Smooth muscle cell (in vitro differentiated cells): ENCODE data around the gene RBM47. TPM values are rescaled to one million over a fixed set of nuclear protein-coding genes. Genes with fewer than 3 reads are reported as not detected.

Source experiments
- DNase-seq: peaks from one replicate; lab custom pipeline; 2025; ENCODE audit not compliant: unreplicated experiment; lab: John Stamatoyannopoulos, UW
- H2AFZ ChIP-seq: fragments of 200-600 bp; sonication (generic); 2 replicates; pipeline ENCODE4 v1.6.0; 2016; ENCODE audit warnings: antibody characterized with exemption, low read depth, mild to moderate bottlenecking
- H3F3A ChIP-seq: fragments of 200-600 bp; sonication (generic); 2 replicates; pipeline ENCODE4 v1.6.0; 2017; ENCODE audit warnings: antibody characterized with exemption, low read depth
- H3K27ac ChIP-seq: fragments of 200-600 bp; sonication (generic); 2 replicates; pipeline ENCODE4 v1.5.1; 2016; ENCODE audit warnings: low read depth, mild to moderate bottlenecking
- H3K27me3 ChIP-seq: fragments of 200-600 bp; sonication (generic); 2 replicates; pipeline ENCODE4 v1.6.1; 2016; ENCODE audit warnings: low read depth, mild to moderate bottlenecking
- H3K36me3 ChIP-seq: fragments of 200-600 bp; sonication (generic); 2 replicates; pipeline ENCODE4 v1.5.1; 2016; ENCODE audit warnings: low read depth
- H3K4me1 ChIP-seq: fragments of 200-600 bp; sonication (generic); 2 replicates; pipeline ENCODE4 v1.5.1; 2016; ENCODE audit warnings: low read depth
- H3K4me2 ChIP-seq: fragments of 200-600 bp; sonication (generic); 2 replicates; pipeline ENCODE4 v1.6.0; 2016; ENCODE audit warnings: mild to moderate bottlenecking
- H3K4me3 ChIP-seq: fragments of 200-600 bp; sonication (generic); 2 replicates; pipeline ENCODE4 v1.5.1; 2016; ENCODE audit warnings: mild to moderate bottlenecking
- H3K79me2 ChIP-seq: fragments of 200-600 bp; sonication (generic); 2 replicates; pipeline ENCODE4 v1.6.0; 2016; ENCODE audit warnings: low read depth, mild to moderate bottlenecking
- H3K9ac ChIP-seq: fragments of 200-600 bp; sonication (generic); 2 replicates; pipeline ENCODE4 v1.6.0; 2016; ENCODE audit warnings: low read depth
- H3K9me3 ChIP-seq: fragments of 200-600 bp; sonication (generic); replicated peaks from 2 replicates; pipeline ENCODE4 v1.5.1; 2016; ENCODE audit warnings: low read depth
- H4K20me1 ChIP-seq: fragments of 200-600 bp; sonication (generic); 2 replicates; pipeline ENCODE4 v1.6.0; 2016; ENCODE audit warnings: low read depth
- CTCF ChIP-seq: fragments of 200-600 bp; sonication (generic); IDR thresholded peaks from 2 replicates; pipeline ENCODE4 v1.5.1; 2017; ENCODE audit warnings: borderline replicate concordance, mild to moderate bottlenecking, antibody characterized with exemption; ENCODE audit not compliant: insufficient read depth, poor library complexity, severe bottlenecking
- WGBS: methylation state at CpG from one replicate; pipeline ENCODE4 v1.1.7; 2016; ENCODE audit warnings: low lambda C conversion rate; 5-methylcytosine and 5-hydroxymethylcytosine counted together
- polyA plus RNA-seq: library from polyadenylated mRNA; unstranded; fragments of >200 nt; fragmentation: Nextera tagmentation; extraction: Ambion mirVana; gene quantifications from 2 replicates; pipeline ENCODE4 v1.2.1, GENCODE V29; 2016
- total RNA-seq: library from RNA; depleted of rRNA; stranded (reverse); fragments of >200 nt; gene quantifications from 2 replicates; pipeline ENCODE4 v1.2.3, GENCODE V29; 2014

RBM47 gene
- total and polyA plus RNA-seq, 2 experiments from 2014 or later, result 3.4 to 5.5 TPM

GRCh38 chr4:40427128-40427527 is 202.5 kb downstream of the RBM47 start:
- 65% methylated on average over 3 of the region's 3 CpGs for WGBS
- Histone ChIP-seq H3K4me2 (no peak overlapping the region), H2AFZ (no peak overlapping the region), H3K4me1 (no peaks in the 10 kb centered on the region), H3K27ac (no peak overlapping the region), H3K79me2 (no peaks in the 10 kb centered on the region), H4K20me1 (no peaks in the 10 kb centered on the region), H3K27me3 (no peaks in the 10 kb centered on the region), H3F3A (no peaks in the 10 kb centered on the region), H3K36me3 (no peaks in the 10 kb centered on the region), H3K9me3 (no peaks in the 10 kb centered on the region), H3K9ac (no peak overlapping the region), H3K4me3 (no peak overlapping the region)
- DNase-seq, result no peak
- no peak for TF ChIP-seq CTCF

GRCh38 chr4:40425799-40426574 is 203.7 kb downstream of the RBM47 start:
- 97% methylated on average over 24 of the region's 24 CpGs for WGBS
- Histone ChIP-seq H3K36me3 (no peaks in the 10 kb centered on the region), H2AFZ (no peak overlapping the region), H3K79me2 (no peaks in the 10 kb centered on the region), H3K4me2 (no peak overlapping the region), H3K9me3 (no peaks in the 10 kb centered on the region), H4K20me1 (no peaks in the 10 kb centered on the region), H3K4me1 (no peaks in the 10 kb centered on the region), H3F3A (no peaks in the 10 kb centered on the region), H3K9ac (no peak overlapping the region), H3K4me3 (no peak overlapping the region), H3K27ac (no peak overlapping the region), H3K27me3 (no peaks in the 10 kb centered on the region)
- no peak for DNase-seq
- no peak for TF ChIP-seq CTCF

GRCh38 chr4:40423735-40424134 is 205.9 kb downstream of the RBM47 start:
- H3K27ac ChIP-seq, result no peak overlapping the region
- 77% methylated on average over 3 of the region's 3 CpGs for WGBS
- H3F3A ChIP-seq, result no peaks in the 10 kb centered on the region
- TF ChIP-seq CTCF, result no peak
- no peak overlapping the region for H2AFZ ChIP-seq
- no peaks in the 10 kb centered on the region for H3K79me2 ChIP-seq
- H3K36me3 ChIP-seq, result no peaks in the 10 kb centered on the region
- H3K4me1 ChIP-seq, result no peaks in the 10 kb centered on the region
- no peak for DNase-seq
- H3K9me3 ChIP-seq, result no peaks in the 10 kb centered on the region
- no peaks in the 10 kb centered on the region for H3K27me3 ChIP-seq
- H3K9ac ChIP-seq, result no peak overlapping the region
- no peak overlapping the region for H3K4me2 ChIP-seq
- H3K4me3 ChIP-seq, result no peak overlapping the region
- H4K20me1 ChIP-seq, result no peaks in the 10 kb centered on the region
